Gastrocnemius medialis (tissue), 4 donors: ENCODE measurements around the gene ARL3. TPM values are rescaled to one million over a fixed set of nuclear protein-coding genes. Genes with fewer than 3 reads are reported as not detected.
"Not testable (repeated sequence)": the region's sequence is repeated elsewhere in the genome, so short reads cannot be mapped to it uniquely, and the experiment has no call there.

Experiments
- ATAC-seq, 2 donors: fragments of 150-250 bp; one replicate each; pipeline ENCODE4 v1.9.1; 2016
- DNase-seq, 2 donors: peaks; one replicate each; pipeline ENCODE4 v3.0.0-alpha.2; 2019
- H3K27ac ChIP-seq, 4 donors: fragments of 200-600 bp; sonication (generic); 1 replicate in 1 of 4; 2 replicates in 3 of 4; pipeline ENCODE4 v1.5.1; 2016 to 2018; ENCODE audit warnings: mild to moderate bottlenecking in 2 of 4, moderate library complexity in 1 of 4
- H3K27me3 ChIP-seq, 3 donors: fragments of 200-600 bp; sonication (generic) in 2 of 3; 1 replicate in 1 of 3; 2 replicates in 2 of 3; pipeline versions ENCODE4 v1.5.1 to v1.6.0; 2016 to 2019; ENCODE audit warnings: mild to moderate bottlenecking in 1 of 3, moderate library complexity in 1 of 3
- H3K36me3 ChIP-seq, 2 donors: fragments of 200-600 bp; sonication (generic) in 1 of 2; one replicate each; pipeline ENCODE4 v1.5.1; 2017 to 2018
- H3K4me1 ChIP-seq, 2 donors: fragments of 200-600 bp; sonication (generic) in 1 of 2; one replicate each; pipeline ENCODE4 v1.5.1; 2016 to 2017; ENCODE audit warnings: mild to moderate bottlenecking in 2 of 2
- H3K4me3 ChIP-seq, 4 donors: fragments of 200-600 bp; sonication (generic) in 3 of 4; 1 replicate in 1 of 4; 2 replicates in 3 of 4; pipeline ENCODE4 v1.5.1; 2016 to 2019; ENCODE audit warnings: mild to moderate bottlenecking in 2 of 4
- H3K9me3 ChIP-seq, 3 donors: fragments of 200-600 bp; sonication (generic) in 2 of 3; 1 replicate in 1 of 3; 2 replicates in 2 of 3; pipeline ENCODE4 v1.5.1; 2016 to 2019
- CTCF ChIP-seq, 5 experiments: fragments of 450-650 bp in 3 of 5; fragments of 200-600 bp in 2 of 5; sonication (generic) in 2 of 5; IDR thresholded peaks in 4 of 5; conservative IDR thresholded peaks in 1 of 5; 1 replicate in 4 of 5; 2 replicates in 1 of 5; pipeline ENCODE4 v1.5.1; 2016 to 2019; ENCODE audit warnings: antibody characterized with exemption in 5 of 5, mild to moderate bottlenecking in 3 of 5, moderate library complexity in 3 of 5
- POLR2A ChIP-seq, 2 donors: fragments of 450-650 bp; IDR thresholded peaks; one replicate each; pipeline ENCODE4 v1.6.1; 2017; ENCODE audit warnings: antibody characterized with exemption in 2 of 2, mild to moderate bottlenecking in 2 of 2, moderate library complexity in 2 of 2
- in situ Hi-C, 4 donors: fragments of 200-750 bp; cut with MboI; loops; one replicate each; pipeline versions ENCODE4 v1.15.0 to v1.8.0; 2017; ENCODE audit warnings: low sequenced_read_pairs in 4 of 4
- intact Hi-C: fragments of 100-400 bp; cut with DNase I; formaldehyde crosslinking; loops from one replicate; pipeline ENCODE4 v1.15.1; 2023; ENCODE audit warnings: low total_unique reads
- total RNA-seq, 4 donors: library from RNA; depleted of rRNA; stranded (reverse); fragments of >200 nt; gene quantifications; one replicate each; pipeline versions ENCODE4 v1.1.0 to v1.2.3, GENCODE V29; 2016

ARL3 gene
- total RNA-seq, 4 donors from 2014 or later: 1.0 to 2.4 (median 1.5) TPM

GRCh38 chr10:102696736-102697135, 17.5 kb downstream of the ARL3 start:
- no peaks in the 10 kb centered on the region for H3K27me3 ChIP-seq
- DNase-seq (no peak), ATAC-seq (no peak)
- no peak for TF ChIP-seq CTCF (IDR thresholded peaks at IDR 0.05 in 4 of 5, conservative IDR thresholded peaks at IDR 0.05 in 1 of 5)
- TF ChIP-seq POLR2A (IDR thresholded peaks at IDR 0.05): no peak
- H3K36me3 ChIP-seq: peaks cover 0 to 5% of the 10 kb centered on the region in 2 donors
- H3K9me3 ChIP-seq: no peaks in the 10 kb centered on the region
- in situ Hi-C loops: no loop called here
- H3K4me3 ChIP-seq: no peak overlapping the region
- H3K4me1 ChIP-seq: no peaks in the 10 kb centered on the region
- no peak overlapping the region for H3K27ac ChIP-seq
- intact Hi-C loops: no loop called here

- ATAC-seq, H3K36me3 ChIP-seq: not testable (repeated sequence)
Observed at GRCh38 chr10:102695401-102695800, 18.8 kb downstream of the ARL3 start.

GRCh38 chr10:102691285-102692066, 22.7 kb downstream of the ARL3 start:
- Histone ChIP-seq H3K4me1 (no peaks in the 10 kb centered on the region), H3K27me3 (no peaks in the 10 kb centered on the region), H3K4me3 (no peak overlapping the region), H3K36me3 (peaks cover 0 to 4% of the 10 kb centered on the region in 2 donors), H3K27ac (no peak overlapping the region), H3K9me3 (no peaks in the 10 kb centered on the region)
- DNase-seq (no peak), ATAC-seq (no peak)
- in situ Hi-C loops (no loop called here), intact Hi-C loops (no loop called here)
- no peak for TF ChIP-seq CTCF (IDR thresholded peaks at IDR 0.05 in 4 of 5, conservative IDR thresholded peaks at IDR 0.05 in 1 of 5)
- TF ChIP-seq POLR2A (IDR thresholded peaks at IDR 0.05): no peak

More at GRCh38 chr10:102695401-102695800, 18.8 kb downstream of the ARL3 start:
- DNase-seq, H3K27me3 ChIP-seq, H3K4me1 ChIP-seq, H3K4me3 ChIP-seq, H3K27ac ChIP-seq, H3K9me3 ChIP-seq, in situ Hi-C loops, intact Hi-C loops: not testable (repeated sequence)

- DNase-seq (no peak), ATAC-seq (no peak)
- in situ Hi-C loops (no loop called here), intact Hi-C loops (no loop called here)
- no peak for TF ChIP-seq CTCF (IDR thresholded peaks at IDR 0.05 in 4 of 5, conservative IDR thresholded peaks at IDR 0.05 in 1 of 5)
- no peak for TF ChIP-seq POLR2A (IDR thresholded peaks at IDR 0.05)
- Histone ChIP-seq H3K36me3 (peaks cover 0 to 5% of the 10 kb centered on the region in 2 donors), H3K27ac (no peak overlapping the region), H3K4me1 (peaks cover 2 to 5% of the 10 kb centered on the region in 2 donors), H3K27me3 (no peaks in the 10 kb centered on the region), H3K4me3 (no peak overlapping the region), H3K9me3 (no peaks in the 10 kb centered on the region)
Observed at GRCh38 chr10:102683736-102684135, 30.5 kb downstream of the ARL3 start.

GRCh38 chr10:102682981-102683380, 31.2 kb downstream of the ARL3 start:
- H3K9me3 ChIP-seq: no peaks in the 10 kb centered on the region
- intact Hi-C loops: no loop called here
- no peak overlapping the region for H3K4me3 ChIP-seq
- no peaks in the 10 kb centered on the region for H3K27me3 ChIP-seq
- TF ChIP-seq CTCF (IDR thresholded peaks at IDR 0.05 in 4 of 5, conservative IDR thresholded peaks at IDR 0.05 in 1 of 5) (no peak), POLR2A (IDR thresholded peaks at IDR 0.05) (no peak)
- DNase-seq (no peak), ATAC-seq (no peak)
- in situ Hi-C loops: no loop called here
- peaks cover 6 to 11% of the 10 kb centered on the region in 2 donors for H3K4me1 ChIP-seq
- peaks cover 0 to 5% of the 10 kb centered on the region in 2 donors for H3K36me3 ChIP-seq
- no peak overlapping the region for H3K27ac ChIP-seq
